Measurements from ENCODE around the gene FAM124B. TPM values are rescaled to one million over a fixed set of nuclear protein-coding genes. Genes with fewer than 3 reads are reported as not detected.

The FAM124B gene
- polyA plus RNA-seq, 2 donors = 0.33 TPM

- WGBS, 2 donors = 69 to 74% methylated on average over 3 of the region's 3 CpGs
- no peak overlapping the region for H3K4me3 ChIP-seq (ENCODE audit: low read depth in 1 of 2, low read length in 2 of 2)
- no peaks in the 10 kb centered on the region for H3K9me3 ChIP-seq (ENCODE audit: control insufficient read depth in 2 of 2, insufficient read depth in 1 of 2, low read depth in 1 of 2, low read length in 1 of 2)
- no peaks in the 10 kb centered on the region for H3K36me3 ChIP-seq (ENCODE audit: control insufficient read depth in 2 of 2, insufficient read depth in 2 of 2, low read length in 1 of 2)
- H3K4me1 ChIP-seq (ENCODE audit: control insufficient read depth in 2 of 2, insufficient read depth in 2 of 2, low read length in 1 of 2) = no peaks in the 10 kb centered on the region
- no peaks in the 10 kb centered on the region for H3K27me3 ChIP-seq (ENCODE audit: control insufficient read depth in 1 of 2, insufficient read depth in 2 of 2, low read length in 2 of 2)
- H3K27ac ChIP-seq (ENCODE audit: low read depth in 2 of 2, low read length in 1 of 2) = no peak overlapping the region
Observed at GRCh38 chr2:224328798-224329197, 73.1 kb downstream of the FAM124B start.

Other genes with a start within 250 kb of the FAM124B start
- gene CUL3, start 183.3 kb upstream of the FAM124B start, polyA plus RNA-seq = 100 to 1,000 TPM in 1 of 2 donors, 10 to 100 TPM in 1; 74.8 to 159 TPM

Measured in esophagus (tissue), 2 donors.